ENCODE results near the gene MARCHF3.
"Not testable (repeated sequence)": the region's sequence is repeated elsewhere in the genome, so short reads cannot be mapped to it uniquely, and the experiment has no call there.

MARCHF3 gene, protein sequence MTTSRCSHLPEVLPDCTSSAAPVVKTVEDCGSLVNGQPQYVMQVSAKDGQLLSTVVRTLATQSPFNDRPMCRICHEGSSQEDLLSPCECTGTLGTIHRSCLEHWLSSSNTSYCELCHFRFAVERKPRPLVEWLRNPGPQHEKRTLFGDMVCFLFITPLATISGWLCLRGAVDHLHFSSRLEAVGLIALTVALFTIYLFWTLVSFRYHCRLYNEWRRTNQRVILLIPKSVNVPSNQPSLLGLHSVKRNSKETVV

DNA sequence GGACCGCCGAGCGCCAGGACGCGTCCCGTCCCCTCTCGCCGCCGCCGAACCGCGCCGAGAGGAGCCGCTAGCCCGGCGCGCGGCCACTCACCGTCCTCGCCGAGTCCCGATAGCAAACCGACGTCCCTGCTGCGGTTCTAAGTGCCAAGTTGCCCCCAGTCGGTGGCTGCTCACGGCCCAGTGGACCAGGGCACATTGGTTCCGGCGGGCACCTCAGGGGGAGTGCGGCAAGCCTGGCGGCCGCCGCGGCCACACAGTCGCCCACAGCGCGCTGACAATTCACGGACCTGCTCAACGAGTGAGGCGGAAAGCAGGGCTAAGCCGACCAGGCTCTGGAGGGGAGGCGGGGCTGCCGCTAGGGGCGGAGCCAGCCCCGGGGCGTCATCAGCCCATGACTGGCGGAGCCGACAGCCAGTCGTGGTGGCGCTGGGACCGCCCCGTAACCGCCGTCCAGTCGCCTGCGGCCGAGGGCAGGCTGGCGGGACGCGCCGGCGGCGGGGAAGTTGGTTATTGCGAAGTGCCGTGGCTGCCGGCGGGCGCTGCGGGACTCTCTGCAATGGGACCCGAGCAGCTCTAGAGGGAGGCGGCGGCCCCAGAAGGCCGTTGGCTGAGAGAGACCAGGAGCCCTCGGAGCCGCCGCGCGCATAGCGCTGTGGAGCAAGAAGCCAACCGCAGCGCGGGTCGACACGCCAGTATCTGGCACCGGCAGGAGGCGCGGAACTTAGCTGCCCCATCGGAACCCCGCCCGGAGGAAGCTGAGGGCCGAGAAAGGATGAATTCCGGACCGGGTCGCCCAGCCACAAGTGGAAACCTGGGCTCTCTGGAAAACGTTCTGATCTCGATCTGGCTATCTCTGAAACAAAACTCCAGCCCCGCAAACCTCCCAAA lies at the start of gene MARCHF3:
Gene MARCHF3, minus strand, starts transcription at position 300 of the 888 bp plus-strand sequence. CDS start 112,387 bp downstream, outside the sequence.
- peak; percentile 99 for DNase-seq (ENCODE audit: low spot score)

GRCh38 chr5:127079994-127080491 lies 49.7 kb upstream of the MARCHF3 start:
- peak; percentile 20 for DNase-seq (ENCODE audit: low spot score)

- DNase-seq (ENCODE audit: low spot score), result no peak
These were observed 47.0 kb upstream of the MARCHF3 start for GRCh38 chr5:127077366-127077765.

DNA sequence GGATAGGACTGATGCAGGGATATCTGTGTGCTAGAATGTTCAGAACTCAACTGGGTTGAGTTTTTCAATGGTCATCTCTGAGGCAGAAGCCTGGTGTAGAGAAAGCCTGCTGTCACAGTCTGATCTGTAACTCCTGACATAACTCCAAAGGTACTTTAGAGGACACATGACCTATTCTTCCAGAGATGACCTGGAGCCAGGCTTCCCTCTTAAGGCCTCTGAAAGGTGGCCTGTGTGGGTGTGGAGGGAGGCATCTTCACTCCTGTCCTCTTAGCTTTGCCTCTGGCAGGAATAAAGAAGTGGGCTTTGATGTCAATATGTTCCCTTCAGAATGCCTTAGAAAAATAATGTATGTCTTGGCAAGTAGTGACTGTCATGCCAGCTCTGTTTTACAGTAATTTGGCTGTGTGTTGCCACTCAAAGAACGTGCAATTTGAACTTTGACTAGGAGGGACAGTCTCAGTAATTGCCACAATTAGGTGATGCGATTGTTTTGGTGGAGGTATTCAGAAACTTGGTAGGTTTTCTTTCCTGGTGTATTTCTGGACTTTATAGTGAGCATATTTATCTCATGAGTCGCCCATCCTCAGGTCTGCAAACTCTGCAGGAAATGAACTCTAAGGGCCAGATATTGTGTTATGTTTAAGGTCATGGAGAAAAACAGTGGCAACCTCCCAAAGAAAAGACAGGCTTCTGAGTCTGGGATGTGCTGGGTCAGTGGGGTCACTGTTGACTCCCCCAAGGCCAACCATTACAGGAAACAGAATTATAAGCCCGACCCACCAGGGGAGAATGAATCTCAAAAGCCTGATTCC lies 46.2 kb upstream of the MARCHF3 start:
- no peak for DNase-seq (ENCODE audit: low spot score)

GRCh38 chr5:127074466-127074865 lies 44.1 kb upstream of the MARCHF3 start:
- DNase-seq (ENCODE audit: low spot score), result no peak

DNA sequence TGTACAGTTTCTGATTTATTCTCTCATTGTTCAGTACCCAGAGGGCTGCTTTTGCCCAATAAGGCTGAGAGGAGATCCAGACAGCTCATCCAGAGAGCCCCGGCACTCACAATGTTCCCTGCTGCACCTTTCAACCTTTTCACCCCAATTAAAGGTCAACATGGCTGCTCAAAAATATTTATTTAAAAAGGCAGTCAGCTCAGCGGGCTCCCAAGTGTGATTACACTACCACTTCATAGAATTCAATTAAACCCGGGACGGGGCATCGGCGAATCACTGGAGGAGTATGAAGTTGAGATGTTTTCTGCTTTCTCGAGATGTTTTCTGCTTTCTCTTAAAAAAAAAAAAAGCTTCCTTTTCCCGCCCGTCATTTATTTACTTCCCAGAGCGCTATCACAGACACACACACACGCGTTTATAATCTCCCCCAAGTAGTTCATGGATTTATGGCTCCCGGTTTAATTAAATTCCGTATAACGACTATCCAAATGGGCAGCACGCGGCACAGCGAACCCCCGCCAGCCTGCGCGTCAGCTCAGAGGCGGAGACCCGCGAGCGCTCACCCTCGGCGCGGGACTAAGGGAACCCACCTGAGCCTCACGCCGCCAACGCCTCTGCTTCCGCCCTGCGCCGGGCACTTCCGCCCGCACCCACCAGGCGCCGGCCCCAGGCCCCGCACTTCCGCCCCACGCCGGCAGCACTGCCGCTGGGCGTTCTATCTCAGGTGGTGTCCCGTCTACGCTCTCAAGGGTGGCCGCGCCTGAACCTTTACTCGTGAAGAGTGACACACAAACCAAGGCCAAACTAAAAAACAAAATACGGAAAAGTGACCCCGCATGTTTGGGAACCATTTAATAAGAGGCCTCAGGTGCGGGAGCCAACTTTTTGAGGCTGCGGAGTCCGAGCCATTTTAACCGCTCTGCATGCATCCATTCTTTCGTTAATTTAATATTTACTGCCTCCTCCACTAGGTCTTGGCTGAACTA lies 42.8 kb upstream of the MARCHF3 start, which contains the start of gene C5orf63:
Gene C5orf63, minus strand, starts transcription at position 642 of the 986 bp plus-strand sequence. CDS start 14,507 bp downstream, outside the sequence.
- DNase-seq (ENCODE audit: low spot score), result peak; percentile 77

DNA sequence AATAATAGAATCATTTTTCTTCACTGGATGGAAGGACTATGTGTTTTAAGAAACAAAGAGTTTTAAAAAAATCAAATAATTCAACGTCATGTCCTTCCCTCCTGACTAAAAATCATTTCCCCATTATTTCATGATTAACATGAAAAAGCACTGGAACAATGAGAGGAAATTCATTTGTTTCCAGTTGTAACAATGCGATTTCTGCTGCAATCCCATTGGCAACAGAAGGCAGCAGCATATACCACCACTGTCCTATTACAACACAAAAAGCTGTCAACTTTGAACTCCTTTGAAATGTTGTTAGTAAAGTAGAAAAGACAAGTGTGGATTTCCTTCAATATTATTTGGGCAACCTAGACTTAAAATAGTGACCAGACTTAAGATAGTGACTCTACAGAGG lies 39.9 kb upstream of the MARCHF3 start:
- DNase-seq (ENCODE audit: low spot score), result no peak

DNA sequence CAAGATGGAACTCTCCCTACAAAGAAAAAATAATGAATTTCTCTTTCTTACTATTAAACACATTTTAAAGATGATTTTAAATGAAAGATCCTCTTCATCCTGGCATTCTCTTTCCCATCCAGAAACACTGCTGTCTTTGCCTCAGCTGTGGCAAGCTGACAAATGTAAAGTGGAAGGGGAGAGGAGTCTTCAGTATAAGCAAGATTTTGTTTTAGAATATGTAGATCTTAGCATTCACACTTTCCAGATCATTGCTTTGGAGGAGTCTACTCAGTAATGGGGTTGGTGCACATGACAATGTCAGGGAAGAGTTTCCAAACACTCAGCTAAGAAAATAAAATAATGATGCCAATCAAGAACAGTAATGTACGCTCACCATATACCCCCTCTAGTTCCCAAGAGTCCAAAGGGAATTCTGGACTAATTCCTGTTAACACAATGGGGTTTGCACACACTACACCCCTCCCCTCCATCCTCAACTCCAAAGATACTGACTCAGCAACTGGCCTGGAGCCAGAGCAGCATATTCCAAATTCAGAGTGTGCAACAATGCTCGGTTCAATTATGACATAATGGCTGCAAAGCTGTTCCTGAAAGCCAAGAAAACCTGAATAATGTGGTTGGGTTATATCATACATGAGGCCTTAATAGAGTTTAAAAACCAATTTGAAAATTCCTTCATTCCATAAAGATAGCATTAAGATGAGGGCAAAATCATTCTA lies 38.3 kb upstream of the MARCHF3 start:
- no peak for DNase-seq (ENCODE audit: low spot score)

GRCh38 chr5:127066721-127067120 lies 36.4 kb upstream of the MARCHF3 start:
- no peak for DNase-seq (ENCODE audit: low spot score)

- DNase-seq (ENCODE audit: low spot score), result no peak
These were observed 34.0 kb upstream of the MARCHF3 start for GRCh38 chr5:127064253-127064840.

DNA sequence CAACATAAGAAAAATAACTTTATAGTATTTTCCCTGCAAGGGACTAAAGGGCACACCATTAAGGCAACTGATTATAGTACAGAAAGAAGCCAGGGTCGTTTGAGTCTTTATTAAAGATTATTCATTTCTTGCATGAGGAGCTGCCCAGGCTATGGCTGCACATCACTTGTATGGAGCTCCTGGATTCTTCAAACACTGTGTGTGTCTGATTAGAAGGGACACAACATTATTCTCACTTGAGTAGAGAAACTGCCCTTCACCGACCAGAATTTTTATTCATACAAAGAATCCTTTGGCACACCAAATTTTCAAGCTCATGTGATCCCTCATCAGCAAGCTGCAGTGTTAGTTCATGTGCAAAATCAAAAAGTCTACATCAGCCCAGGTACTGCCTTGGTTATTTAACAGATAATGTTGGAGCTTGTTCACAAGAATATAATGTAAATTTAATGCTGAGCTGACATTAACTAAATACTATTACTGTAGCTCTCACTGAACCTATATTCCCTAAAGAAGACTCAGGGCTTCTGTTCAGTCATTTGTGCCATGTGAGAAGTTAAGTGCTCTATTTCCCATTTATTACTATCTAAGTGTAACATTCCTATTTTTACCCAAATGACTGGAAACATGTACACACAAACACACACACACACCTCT lies 33.0 kb upstream of the MARCHF3 start:
- no peak for DNase-seq (ENCODE audit: low spot score)

DNA sequence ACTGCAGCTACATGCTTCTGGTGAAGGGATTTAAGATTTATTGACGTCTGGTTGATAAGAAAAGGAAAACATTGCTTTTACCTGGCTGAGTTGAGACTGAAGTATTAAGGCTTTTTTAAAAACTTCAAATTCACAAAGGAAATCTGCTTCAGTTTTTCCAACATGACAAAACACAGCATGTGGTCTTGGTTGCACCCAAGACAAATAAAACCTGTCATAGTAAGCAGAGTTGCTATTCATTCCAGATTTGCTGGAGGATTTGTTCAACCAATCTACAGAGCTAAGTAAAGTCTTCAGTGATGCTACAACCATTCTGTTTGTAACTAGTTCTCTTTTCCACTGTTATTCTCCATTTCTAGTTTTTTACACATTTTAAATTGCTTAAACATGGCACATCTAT lies 31.6 kb upstream of the MARCHF3 start:
- no peak for DNase-seq (ENCODE audit: low spot score)

- DNase-seq (ENCODE audit: low spot score), result no peak
These were observed 31.2 kb upstream of the MARCHF3 start for GRCh38 chr5:127061537-127061936.

GRCh38 chr5:127060470-127060985 lies 30.2 kb upstream of the MARCHF3 start:
- no peak for DNase-seq (ENCODE audit: low spot score)

GRCh38 chr5:127056896-127057295 lies 26.5 kb upstream of the MARCHF3 start:
- no peak for DNase-seq (ENCODE audit: low spot score)

GRCh38 chr5:127055880-127056653 lies 25.7 kb upstream of the MARCHF3 start:
- DNase-seq (ENCODE audit: low spot score), result no peak

GRCh38 chr5:127053551-127053950 lies 23.2 kb upstream of the MARCHF3 start:
- not testable (repeated sequence) for DNase-seq (ENCODE audit: low spot score)

DNA sequence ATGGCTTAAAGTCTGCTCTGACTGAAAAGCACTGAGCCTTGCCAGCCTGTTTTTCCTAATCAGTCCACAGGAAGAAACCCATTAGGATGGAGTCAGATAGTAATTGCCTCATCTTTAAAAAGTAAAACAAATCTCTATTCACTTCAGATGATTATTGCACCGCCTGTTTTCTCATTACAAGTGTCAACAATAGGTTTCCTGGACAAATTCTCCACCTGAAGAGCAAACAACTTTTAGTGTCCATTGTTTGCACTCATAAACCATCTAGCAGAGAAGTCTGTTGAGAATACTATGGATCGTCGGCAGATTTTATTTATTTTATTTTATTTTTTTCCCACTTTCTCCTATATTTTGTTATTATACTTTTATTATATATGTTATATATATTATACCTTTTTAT lies 22.7 kb upstream of the MARCHF3 start:
- no peak for DNase-seq (ENCODE audit: low spot score)
